Mammary epithelial cell (primary cell): ENCODE data around the gene BCKDK.

Experiments used
- CTCF ChIP-seq, 2 donors: IDR thresholded peaks in 1 of 2; conservative IDR thresholded peaks in 1 of 2; 2 replicates each; pipeline ENCODE4 v1.5.1; 2011 to 2012; ENCODE audit warnings: inconsistent platforms in 2 of 2, low read length in 2 of 2, mild to moderate bottlenecking in 2 of 2, control low read depth in 1 of 2, low read depth in 1 of 2; ENCODE audit not compliant: insufficient read depth in 1 of 2; ENCODE audit errors: extremely low read depth in 1 of 2
- EZH2 ChIP-seq: IDR thresholded peaks from 2 replicates; pipeline ENCODE4 v1.6.1; 2012; ENCODE audit warnings: low read length, inconsistent platforms, borderline replicate concordance

- no peak for TF ChIP-seq CTCF (conservative IDR thresholded peaks at IDR 0.05 in 1 of 2, IDR thresholded peaks at IDR 0.05 in 1 of 2; ENCODE audit: extremely low read depth in 1 of 2, insufficient read depth in 1 of 2, low read depth in 1 of 2, low read length in 2 of 2)
- no peak for TF ChIP-seq EZH2
Measured at GRCh38 chr16:31113121-31114120, 5.2 kb downstream of the BCKDK start.
